ENCODE results near the gene SLC18A3. TPM values are rescaled to one million over a fixed set of nuclear protein-coding genes. Genes with fewer than 3 reads are reported as not detected.

SLC18A3 gene
- total and polyA plus RNA-seq, 3 donors from 2014 or later, result not detected

GRCh38 chr10:49622426-49623425 is 12.6 kb downstream of the SLC18A3 start:
- 75 to 81% methylated on average over 11 of the region's 11 CpGs for WGBS, 2 donors
- H3K9me3 ChIP-seq, result no peaks in the 10 kb centered on the region

GRCh38 chr10:49624629-49625028 is 14.5 kb downstream of the SLC18A3 start:
- WGBS, 2 donors, result 67 to 68% methylated on average over 5 of the region's 5 CpGs
- intact Hi-C loops (cut with DNase I; ENCODE audit: low total_unique reads), result no loop called here
- Histone ChIP-seq H3K27me3 (no peaks in the 10 kb centered on the region), H3K4me1 (no peaks in the 10 kb centered on the region), H3K36me3 (ENCODE audit: low read depth, missing control alignments) (no peaks in the 10 kb centered on the region), H3K9me3 (no peaks in the 10 kb centered on the region), H3K27ac (no peak overlapping the region), H3K4me3 (no peak overlapping the region)
- TF ChIP-seq POLR2A (IDR thresholded peaks at IDR 0.05), result no peak
- TF ChIP-seq CTCF (IDR thresholded peaks at IDR 0.05), result no peak
- no peak for DNase-seq

More at GRCh38 chr10:49622426-49623425, 12.6 kb downstream of the SLC18A3 start:
- Histone ChIP-seq H3K4me1 (no peaks in the 10 kb centered on the region), H3K27me3 (no peaks in the 10 kb centered on the region), H3K27ac (no peak overlapping the region), H3K36me3 (ENCODE audit: low read depth, missing control alignments) (no peaks in the 10 kb centered on the region), H3K4me3 (no peak overlapping the region)
- no peak for TF ChIP-seq POLR2A (IDR thresholded peaks at IDR 0.05)
- DNase-seq, result no peak
- intact Hi-C loops (cut with DNase I; ENCODE audit: low total_unique reads), result no loop called here

- Histone ChIP-seq H3K27me3 (no peaks in the 10 kb centered on the region), H3K36me3 (ENCODE audit: low read depth, missing control alignments) (no peaks in the 10 kb centered on the region), H3K27ac (no peak overlapping the region), H3K4me1 (no peaks in the 10 kb centered on the region), H3K4me3 (no peak overlapping the region), H3K9me3 (no peaks in the 10 kb centered on the region)
- 78 to 89% methylated on average over 10 of the region's 10 CpGs for WGBS, 2 donors
- TF ChIP-seq POLR2A (IDR thresholded peaks at IDR 0.05), result no peak
- TF ChIP-seq CTCF (IDR thresholded peaks at IDR 0.05), result no peak
- intact Hi-C loops (cut with DNase I; ENCODE audit: low total_unique reads), result no loop called here
- no peak for DNase-seq
These were observed 15.3 kb downstream of the SLC18A3 start for GRCh38 chr10:49625411-49625810.

GRCh38 chr10:49627038-49627437 is 16.9 kb downstream of the SLC18A3 start:
- intact Hi-C loops (cut with DNase I; ENCODE audit: low total_unique reads), result no loop called here
- Histone ChIP-seq H3K36me3 (ENCODE audit: low read depth, missing control alignments) (no peaks in the 10 kb centered on the region), H3K9me3 (no peaks in the 10 kb centered on the region), H3K27me3 (no peaks in the 10 kb centered on the region), H3K4me3 (no peak overlapping the region), H3K4me1 (no peaks in the 10 kb centered on the region), H3K27ac (no peak overlapping the region)
- TF ChIP-seq CTCF (IDR thresholded peaks at IDR 0.05) (no peak), POLR2A (IDR thresholded peaks at IDR 0.05) (no peak)
- DNase-seq, result no peak
- 94% methylated on average over 7 of the region's 7 CpGs for WGBS, 2 donors

GRCh38 chr10:49627644-49628247 is 17.6 kb downstream of the SLC18A3 start:
- no peaks in the 10 kb centered on the region for H3K27me3 ChIP-seq
- H3K4me3 ChIP-seq, result no peak overlapping the region
- H3K9me3 ChIP-seq, result no peaks in the 10 kb centered on the region
- WGBS, 2 donors, result 89 to 93% methylated on average over 18 of the region's 18 CpGs
- DNase-seq, result no peak
- TF ChIP-seq POLR2A (IDR thresholded peaks at IDR 0.05), result no peak
- no peak for TF ChIP-seq CTCF (IDR thresholded peaks at IDR 0.05)
- H3K36me3 ChIP-seq (ENCODE audit: low read depth, missing control alignments), result no peaks in the 10 kb centered on the region
- no peak overlapping the region for H3K27ac ChIP-seq
- intact Hi-C loops (cut with DNase I; ENCODE audit: low total_unique reads), result no loop called here
- H3K4me1 ChIP-seq, result no peaks in the 10 kb centered on the region

All from testis (tissue), 3 donors.